ENCODE results near the gene DCP1A. TPM values are rescaled to one million over a fixed set of nuclear protein-coding genes. Genes with fewer than 3 reads are reported as not detected.
A peak's percentile ranks its signal among the peaks of the same experiment; 100 is the strongest.

The DCP1A gene
- total and polyA plus RNA-seq, 9 of the 15 experiments (the other 6 are each of a cell fraction or from before 2014, with no cell fraction given) = 6.6 to 33.7 (median 13.3) TPM

DNA sequence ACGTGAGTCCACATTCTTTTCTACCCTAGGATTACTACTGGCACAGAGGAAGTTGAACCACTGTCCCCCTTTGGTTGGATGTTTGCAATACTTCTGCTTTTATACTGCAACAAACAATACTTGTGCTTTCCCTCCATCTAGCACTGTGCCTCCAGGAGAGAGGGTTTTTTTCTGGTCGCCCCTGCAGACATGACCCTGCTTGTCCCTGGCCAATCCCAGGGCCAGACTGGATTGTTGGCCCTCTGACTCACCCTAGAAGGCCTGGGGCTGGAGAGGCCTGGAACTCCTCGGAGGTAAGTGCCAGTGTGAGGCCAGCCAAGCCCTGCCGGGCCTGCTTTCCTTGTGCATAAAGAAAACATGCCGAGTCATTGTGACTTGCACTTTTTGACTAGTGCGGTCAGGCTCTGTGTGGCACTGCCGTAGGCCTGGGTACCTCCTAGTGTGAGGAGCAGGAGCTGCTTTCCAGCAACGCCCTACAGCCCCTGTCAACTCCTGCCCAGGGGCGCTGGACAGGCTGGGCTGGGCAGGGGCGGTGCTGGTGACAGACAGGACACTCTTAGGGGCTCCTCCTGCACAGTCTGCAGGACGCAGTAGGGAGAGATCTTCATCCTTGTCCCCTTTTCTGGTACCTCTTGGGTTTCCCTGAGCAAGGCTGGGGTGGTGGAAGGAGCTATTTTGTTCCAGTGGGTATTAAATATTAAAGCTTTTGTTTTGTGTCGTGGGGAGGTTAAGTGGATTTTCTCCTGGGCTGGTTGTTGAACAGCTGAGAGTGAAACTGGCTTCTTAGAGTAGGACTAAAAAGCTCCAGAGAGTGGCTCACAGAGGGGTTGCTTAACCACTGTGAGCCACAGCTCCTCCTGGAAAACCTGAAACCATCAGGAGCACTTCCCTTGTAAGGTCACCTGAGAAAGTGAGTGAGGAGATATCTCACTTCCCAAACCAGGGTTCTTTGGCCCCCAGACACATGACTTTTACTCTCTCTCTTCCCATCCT is 77.2 kb downstream of the DCP1A start (continued):
- TF ChIP-seq, protein P1, sequence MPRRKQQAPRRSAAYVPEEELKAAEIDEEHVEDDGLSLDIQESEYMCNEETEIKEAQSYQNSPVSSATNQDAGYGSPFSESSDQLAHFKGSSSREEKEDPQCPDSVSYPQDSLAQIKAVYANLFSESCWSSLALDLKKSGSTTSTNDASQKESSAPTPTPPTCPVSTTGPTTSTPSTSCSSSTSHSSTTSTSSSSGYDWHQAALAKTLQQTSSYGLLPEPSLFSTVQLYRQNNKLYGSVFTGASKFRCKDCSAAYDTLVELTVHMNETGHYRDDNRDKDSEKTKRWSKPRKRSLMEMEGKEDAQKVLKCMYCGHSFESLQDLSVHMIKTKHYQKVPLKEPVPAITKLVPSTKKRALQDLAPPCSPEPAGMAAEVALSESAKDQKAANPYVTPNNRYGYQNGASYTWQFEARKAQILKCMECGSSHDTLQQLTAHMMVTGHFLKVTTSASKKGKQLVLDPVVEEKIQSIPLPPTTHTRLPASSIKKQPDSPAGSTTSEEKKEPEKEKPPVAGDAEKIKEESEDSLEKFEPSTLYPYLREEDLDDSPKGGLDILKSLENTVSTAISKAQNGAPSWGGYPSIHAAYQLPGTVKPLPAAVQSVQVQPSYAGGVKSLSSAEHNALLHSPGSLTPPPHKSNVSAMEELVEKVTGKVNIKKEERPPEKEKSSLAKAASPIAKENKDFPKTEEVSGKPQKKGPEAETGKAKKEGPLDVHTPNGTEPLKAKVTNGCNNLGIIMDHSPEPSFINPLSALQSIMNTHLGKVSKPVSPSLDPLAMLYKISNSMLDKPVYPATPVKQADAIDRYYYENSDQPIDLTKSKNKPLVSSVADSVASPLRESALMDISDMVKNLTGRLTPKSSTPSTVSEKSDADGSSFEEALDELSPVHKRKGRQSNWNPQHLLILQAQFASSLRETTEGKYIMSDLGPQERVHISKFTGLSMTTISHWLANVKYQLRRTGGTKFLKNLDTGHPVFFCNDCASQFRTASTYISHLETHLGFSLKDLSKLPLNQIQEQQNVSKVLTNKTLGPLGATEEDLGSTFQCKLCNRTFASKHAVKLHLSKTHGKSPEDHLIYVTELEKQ (CRISPR knock-in tag; IDR thresholded peaks at IDR 0.05) = no peak
- TF ChIP-seq, protein P2, sequence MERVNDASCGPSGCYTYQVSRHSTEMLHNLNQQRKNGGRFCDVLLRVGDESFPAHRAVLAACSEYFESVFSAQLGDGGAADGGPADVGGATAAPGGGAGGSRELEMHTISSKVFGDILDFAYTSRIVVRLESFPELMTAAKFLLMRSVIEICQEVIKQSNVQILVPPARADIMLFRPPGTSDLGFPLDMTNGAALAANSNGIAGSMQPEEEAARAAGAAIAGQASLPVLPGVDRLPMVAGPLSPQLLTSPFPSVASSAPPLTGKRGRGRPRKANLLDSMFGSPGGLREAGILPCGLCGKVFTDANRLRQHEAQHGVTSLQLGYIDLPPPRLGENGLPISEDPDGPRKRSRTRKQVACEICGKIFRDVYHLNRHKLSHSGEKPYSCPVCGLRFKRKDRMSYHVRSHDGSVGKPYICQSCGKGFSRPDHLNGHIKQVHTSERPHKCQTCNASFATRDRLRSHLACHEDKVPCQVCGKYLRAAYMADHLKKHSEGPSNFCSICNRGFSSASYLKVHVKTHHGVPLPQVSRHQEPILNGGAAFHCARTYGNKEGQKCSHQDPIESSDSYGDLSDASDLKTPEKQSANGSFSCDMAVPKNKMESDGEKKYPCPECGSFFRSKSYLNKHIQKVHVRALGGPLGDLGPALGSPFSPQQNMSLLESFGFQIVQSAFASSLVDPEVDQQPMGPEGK (CRISPR knock-in tag; IDR thresholded peaks at IDR 0.05; ENCODE audit: borderline replicate concordance) = peak; percentile 32; the same call in 1 of the 2 replicates
- TF ChIP-seq ZNF175 (CRISPR knock-in tag; IDR thresholded peaks at IDR 0.05; ENCODE audit: low read depth) (peak; percentile 77; the same call in 1 of the 2 replicates), ZNF431 (CRISPR knock-in tag; IDR thresholded peaks at IDR 0.05) (no peak), ZNF586 (CRISPR knock-in tag; conservative IDR thresholded peaks at IDR 0.05) (no peak), TCF3 (CRISPR knock-in tag; IDR thresholded peaks at IDR 0.05) (no peak), NFIC (IDR thresholded peaks at IDR 0.05) (0 out of 2 replicates have a peak, but pooled peaks have one; percentile 36), SREBF1 (IDR thresholded peaks at IDR 0.05; ENCODE audit: borderline replicate concordance, low read depth, low read length) (no peak), FOXJ3 (CRISPR knock-in tag; IDR thresholded peaks at IDR 0.05) (no peak), HMGN3 (IDR thresholded peaks at IDR 0.05; ENCODE audit: borderline replicate concordance, extremely low read depth, insufficient read length, low read depth, low read length) (peak; percentile 32)
- TF ChIP-seq, protein P3, sequence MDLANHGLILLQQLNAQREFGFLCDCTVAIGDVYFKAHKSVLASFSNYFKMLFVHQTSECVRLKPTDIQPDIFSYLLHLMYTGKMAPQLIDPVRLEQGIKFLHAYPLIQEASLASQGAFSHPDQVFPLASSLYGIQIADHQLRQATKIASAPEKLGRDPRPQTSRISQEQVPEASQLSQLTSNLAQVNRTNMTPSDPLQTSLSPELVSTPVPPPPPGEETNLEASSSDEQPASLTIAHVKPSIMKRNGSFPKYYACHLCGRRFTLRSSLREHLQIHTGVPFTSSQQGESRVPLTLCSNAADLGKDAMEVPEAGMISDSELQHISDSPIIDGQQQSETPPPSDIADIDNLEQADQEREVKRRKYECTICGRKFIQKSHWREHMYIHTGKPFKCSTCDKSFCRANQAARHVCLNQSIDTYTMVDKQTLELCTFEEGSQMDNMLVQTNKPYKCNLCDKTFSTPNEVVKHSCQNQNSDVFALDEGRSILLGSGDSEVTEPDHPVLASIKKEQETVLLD (IDR thresholded peaks at IDR 0.05) = peak; percentile 70
- TF ChIP-seq, protein P4, sequence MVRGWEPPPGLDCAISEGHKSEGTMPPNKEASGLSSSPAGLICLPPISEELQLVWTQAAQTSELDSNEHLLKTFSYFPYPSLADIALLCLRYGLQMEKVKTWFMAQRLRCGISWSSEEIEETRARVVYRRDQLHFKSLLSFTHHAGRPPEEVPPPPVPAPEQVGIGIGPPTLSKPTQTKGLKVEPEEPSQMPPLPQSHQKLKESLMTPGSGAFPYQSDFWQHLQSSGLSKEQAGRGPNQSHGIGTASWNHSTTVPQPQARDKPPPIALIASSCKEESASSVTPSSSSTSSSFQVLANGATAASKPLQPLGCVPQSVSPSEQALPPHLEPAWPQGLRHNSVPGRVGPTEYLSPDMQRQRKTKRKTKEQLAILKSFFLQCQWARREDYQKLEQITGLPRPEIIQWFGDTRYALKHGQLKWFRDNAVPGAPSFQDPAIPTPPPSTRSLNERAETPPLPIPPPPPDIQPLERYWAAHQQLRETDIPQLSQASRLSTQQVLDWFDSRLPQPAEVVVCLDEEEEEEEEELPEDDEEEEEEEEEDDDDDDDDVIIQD (CRISPR knock-in tag; IDR thresholded peaks at IDR 0.05) = no peak
- TF ChIP-seq, protein P5, sequence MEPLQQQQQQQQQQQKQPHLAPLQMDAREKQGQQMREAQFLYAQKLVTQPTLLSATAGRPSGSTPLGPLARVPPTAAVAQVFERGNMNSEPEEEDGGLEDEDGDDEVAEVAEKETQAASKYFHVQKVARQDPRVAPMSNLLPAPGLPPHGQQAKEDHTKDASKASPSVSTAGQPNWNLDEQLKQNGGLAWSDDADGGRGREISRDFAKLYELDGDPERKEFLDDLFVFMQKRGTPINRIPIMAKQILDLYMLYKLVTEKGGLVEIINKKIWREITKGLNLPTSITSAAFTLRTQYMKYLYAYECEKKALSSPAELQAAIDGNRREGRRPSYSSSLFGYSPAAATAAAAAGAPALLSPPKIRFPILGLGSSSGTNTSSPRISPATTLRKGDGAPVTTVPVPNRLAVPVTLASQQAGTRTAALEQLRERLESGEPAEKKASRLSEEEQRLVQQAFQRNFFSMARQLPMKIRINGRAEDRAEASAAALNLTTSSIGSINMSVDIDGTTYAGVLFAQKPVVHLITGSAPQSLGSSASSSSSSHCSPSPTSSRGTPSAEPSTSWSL (CRISPR knock-in tag; IDR thresholded peaks at IDR 0.05; ENCODE audit: borderline replicate concordance) = no peak; the same call in 1 of the 2 replicates

Measured in K562 (cell line).